NCI-H524 (cell line): ENCODE measurements around the gene MTARC1.

Experiments
- DNase-seq, 2 experiments: peaks; one replicate each; lab custom pipeline; 2025; lab: John Stamatoyannopoulos, UW

MTARC1 gene

GRCh38 chr1:220786337-220787068 is at the start of gene MTARC1:
TSS of gene MTARC1 (plus strand) at chr1:220786913. CDS start at chr1:220786945, 32 bp downstream.
- peak; percentile 72 to 83 for DNase-seq

GRCh38 chr1:220741349-220741748 is 45.4 kb upstream of the MTARC1 start:
- no peak for DNase-seq

GRCh38 chr1:220741825-220742224 is 44.9 kb upstream of the MTARC1 start:
- DNase-seq: no peak

GRCh38 chr1:220742520-220742919 is 44.2 kb upstream of the MTARC1 start:
- no peak for DNase-seq

- DNase-seq: no peak
Observed at GRCh38 chr1:220746851-220747250, 39.9 kb upstream of the MTARC1 start.

GRCh38 chr1:220747437-220748088 is 39.1 kb upstream of the MTARC1 start:
- DNase-seq: peak in 1 of 2 experiments; percentile 30

GRCh38 chr1:220748089-220748934 is 38.4 kb upstream of the MTARC1 start, which contains the start of gene MTARC2:
TSS of gene MTARC2 (plus strand) at chr1:220748322. CDS start at chr1:220748532, 210 bp downstream.
- DNase-seq: peak; percentile 53 to 76

- DNase-seq: no peak
Observed at GRCh38 chr1:220748936-220749335, 37.8 kb upstream of the MTARC1 start.

- DNase-seq: no peak
Observed at GRCh38 chr1:220750131-220750515, 36.6 kb upstream of the MTARC1 start.

- peak; percentile 32 to 53 for DNase-seq
Observed at GRCh38 chr1:220751111-220751510, 35.6 kb upstream of the MTARC1 start.

- DNase-seq: no peak
Observed at GRCh38 chr1:220754212-220754917, 32.3 kb upstream of the MTARC1 start.

- no peak for DNase-seq
Observed at GRCh38 chr1:220754918-220755295, 31.8 kb upstream of the MTARC1 start.

- no peak for DNase-seq
Observed at GRCh38 chr1:220755309-220755708, 31.4 kb upstream of the MTARC1 start.

- DNase-seq: no peak
Observed at GRCh38 chr1:220757441-220757840, 29.3 kb upstream of the MTARC1 start.

GRCh38 chr1:220759147-220759546 is 27.6 kb upstream of the MTARC1 start:
- no peak for DNase-seq

GRCh38 chr1:220761688-220762427 is 24.9 kb upstream of the MTARC1 start:
- DNase-seq: no peak

GRCh38 chr1:220764757-220765156 is 22.0 kb upstream of the MTARC1 start:
- DNase-seq: no peak

GRCh38 chr1:220767312-220768125 is 19.2 kb upstream of the MTARC1 start:
- DNase-seq: no peak

- DNase-seq: no peak
Observed at GRCh38 chr1:220768126-220768601, 18.5 kb upstream of the MTARC1 start.

- DNase-seq: no peak
Observed at GRCh38 chr1:220769205-220769604, 17.5 kb upstream of the MTARC1 start.
